H9 (cell line): Measurements from ENCODE around the gene SBK3. TPM values are rescaled to one million over a fixed set of nuclear protein-coding genes. Genes with fewer than 3 reads are reported as not detected.
A peak's percentile ranks its signal among the peaks of the same experiment; 100 is the strongest.

Experiments used
- DNase-seq: peaks from one replicate; pipeline ENCODE4 v3.0.0-alpha.2; 2017
- H2AFZ ChIP-seq: one replicate; pipeline ENCODE4 v1.6.1; 2013; ENCODE audit warnings: mild to moderate bottlenecking, low read length, control low read depth, moderate library complexity
- H2AK5ac ChIP-seq: 2 replicates; pipeline ENCODE4 v1.6.1; 2013; ENCODE audit warnings: low read length, control low read depth, mixed read lengths; ENCODE audit not compliant: insufficient read length
- H2BK120ac ChIP-seq: one replicate; pipeline ENCODE4 v1.6.1; 2013; ENCODE audit warnings: low read depth, mild to moderate bottlenecking, low read length, control low read depth, inconsistent platforms; ENCODE audit not compliant: poor library complexity, severe bottlenecking
- H2BK12ac ChIP-seq: 2 replicates; pipeline ENCODE4 v1.6.1; 2013; ENCODE audit warnings: low read length, control low read depth, mixed read lengths, low read depth; ENCODE audit not compliant: insufficient read length
- H2BK15ac ChIP-seq: 2 replicates; pipeline ENCODE4 v1.6.1; 2013; ENCODE audit warnings: low read depth, low read length, control low read depth
- H2BK20ac ChIP-seq: one replicate; pipeline ENCODE4 v1.6.1; 2013; ENCODE audit warnings: low read depth, mild to moderate bottlenecking, low read length, control low read depth, inconsistent platforms; ENCODE audit not compliant: poor library complexity, severe bottlenecking
- H2BK5ac ChIP-seq: 2 replicates; pipeline ENCODE4 v1.6.1; 2013; ENCODE audit warnings: low read length, control low read depth, mixed read lengths; ENCODE audit not compliant: insufficient read length
- H3K14ac ChIP-seq: 2 replicates; pipeline ENCODE4 v1.6.1; 2013; ENCODE audit warnings: low read length, control low read depth; ENCODE audit not compliant: insufficient read depth
- H3K18ac ChIP-seq: 2 replicates; pipeline ENCODE4 v1.6.1; 2013; ENCODE audit warnings: low read depth, mild to moderate bottlenecking, mixed read lengths, low read length, control low read depth; ENCODE audit not compliant: insufficient read length
- H3K23ac ChIP-seq: 2 replicates; pipeline ENCODE4 v1.6.1; 2013; ENCODE audit warnings: low read length, control low read depth, mixed read lengths, low read depth; ENCODE audit not compliant: insufficient read length
- H3K23me2 ChIP-seq: 2 replicates; pipeline ENCODE4 v1.6.1; 2013; ENCODE audit warnings: low read depth, mild to moderate bottlenecking, mixed read lengths, low read length, control low read depth; ENCODE audit not compliant: insufficient read length, poor library complexity, severe bottlenecking
- H3K27ac ChIP-seq: 2 replicates; pipeline ENCODE4 v1.5.1; 2013; ENCODE audit warnings: low read length, control low read depth, mixed read lengths, low read depth; ENCODE audit not compliant: insufficient read length
- H3K27me3 ChIP-seq: 2 replicates; pipeline ENCODE4 v1.6.1; 2013; ENCODE audit warnings: low read length, control low read depth, inconsistent platforms; ENCODE audit not compliant: insufficient read depth
- H3K4ac ChIP-seq: 2 replicates; pipeline ENCODE4 v1.6.1; 2013; ENCODE audit warnings: low read depth, mild to moderate bottlenecking, control low read depth, inconsistent platforms, low read length, moderate library complexity
- H3K4me1 ChIP-seq: 2 replicates; pipeline ENCODE4 v1.6.1; 2013; ENCODE audit warnings: low read length, control low read depth, inconsistent platforms; ENCODE audit not compliant: insufficient read depth
- H3K4me2 ChIP-seq: 2 replicates; pipeline ENCODE4 v1.6.1; 2013; ENCODE audit warnings: low read length, control low read depth, mixed read lengths; ENCODE audit not compliant: insufficient read length, insufficient read depth
- H3K56ac ChIP-seq: 2 replicates; pipeline ENCODE4 v1.6.1; 2013; ENCODE audit warnings: low read depth, mild to moderate bottlenecking, mixed read lengths, low read length, control low read depth; ENCODE audit not compliant: insufficient read length
- H3K79me1 ChIP-seq: 2 replicates; pipeline ENCODE4 v1.6.1; 2013; ENCODE audit warnings: low read depth, mild to moderate bottlenecking, moderate library complexity, low read length, control low read depth, inconsistent platforms; ENCODE audit not compliant: insufficient read depth, poor library complexity, severe bottlenecking
- H3K79me2 ChIP-seq: 2 replicates; pipeline ENCODE4 v1.6.1; 2013; ENCODE audit warnings: low read length, control low read depth, inconsistent platforms; ENCODE audit not compliant: insufficient read depth
- H3K9ac ChIP-seq: 2 replicates; pipeline ENCODE4 v1.6.1; 2013; ENCODE audit warnings: low read length, control low read depth, mixed read lengths; ENCODE audit not compliant: insufficient read length; ENCODE audit errors: extremely low read depth
- H3K9me3 ChIP-seq: one replicate; pipeline ENCODE4 v1.6.1; 2013; ENCODE audit warnings: low read depth, low read length, inconsistent platforms; ENCODE audit not compliant: control insufficient read depth
- H3T11ph ChIP-seq: one replicate; pipeline ENCODE4 v1.6.1; 2013; ENCODE audit warnings: mild to moderate bottlenecking, low read length, control low read depth, inconsistent platforms
- H4K20me1 ChIP-seq: one replicate; pipeline ENCODE4 v1.6.1; 2013; ENCODE audit not compliant: control insufficient read depth, insufficient read length, insufficient read depth
- H4K5ac ChIP-seq: 2 replicates; pipeline ENCODE4 v1.6.1; 2013; ENCODE audit warnings: low read depth, mild to moderate bottlenecking, mixed read lengths, low read length, control low read depth; ENCODE audit not compliant: insufficient read length
- H4K8ac ChIP-seq: replicated peaks from 2 replicates; pipeline ENCODE4 v1.6.1; 2013; ENCODE audit warnings: low read length, control low read depth, mixed read lengths, low read depth; ENCODE audit not compliant: insufficient read length
- H4K91ac ChIP-seq: 2 replicates; pipeline ENCODE4 v1.6.1; 2013; ENCODE audit warnings: low read depth, mild to moderate bottlenecking, moderate library complexity, mixed read lengths, low read length, control low read depth; ENCODE audit not compliant: insufficient read length
- H3K27ac Mint-ChIP-seq, 3 experiments: 2 replicates in 2 of 3; 3 replicates in 1 of 3; pipeline ENCODE4 v1.8.0; 2020 to 2021; ENCODE audit warnings: mixed read lengths in 3 of 3, mild to moderate bottlenecking in 1 of 3, moderate library complexity in 1 of 3
- H3K27me3 Mint-ChIP-seq: 2 replicates; pipeline ENCODE4 v1.8.0; 2021; ENCODE audit warnings: low read depth, mild to moderate bottlenecking, moderate library complexity, mixed read lengths
- H3K36me3 Mint-ChIP-seq, 3 experiments: 2 replicates in 2 of 3; 3 replicates in 1 of 3; pipeline ENCODE4 v1.8.0; 2020 to 2021; ENCODE audit warnings: low read depth in 3 of 3, mixed read lengths in 3 of 3; ENCODE audit not compliant: insufficient read depth in 1 of 3
- H3K4me1 Mint-ChIP-seq, 2 experiments: 2 replicates each; pipeline ENCODE4 v1.8.0; 2020; ENCODE audit warnings: mixed read lengths in 2 of 2
- H3K4me3 Mint-ChIP-seq, 2 experiments: 2 replicates in 1 of 2; 3 replicates in 1 of 2; pipeline ENCODE4 v1.8.0; 2020 to 2021; ENCODE audit warnings: mild to moderate bottlenecking in 2 of 2, mixed read lengths in 2 of 2, moderate library complexity in 1 of 2
- H3K9me3 Mint-ChIP-seq, 2 experiments: 2 replicates in 1 of 2; 3 replicates in 1 of 2; pipeline ENCODE4 v1.8.0; 2020; ENCODE audit warnings: mild to moderate bottlenecking in 2 of 2, mixed read lengths in 2 of 2, moderate library complexity in 1 of 2
- CTCF ChIP-seq: fragments of 200-600 bp; sonication (generic); conservative IDR thresholded peaks from 3 replicates; pipeline ENCODE4 v1.8.0; 2021; ENCODE audit warnings: antibody characterized with exemption, mild to moderate bottlenecking
- WGBS: extraction: QIAGEN DNeasy Blood & Tissue Kit; methylation state at CpG from one replicate; pipeline ENCODE4 v1.1.7; 2013; ENCODE audit warnings: missing lambda C conversion rate, low lambda C conversion rate, mixed read lengths; ENCODE audit not compliant: insufficient read length; ENCODE audit errors: extremely low coverage; 5-methylcytosine and 5-hydroxymethylcytosine counted together
- total RNA-seq: library from RNA; stranded (reverse); gene quantifications from 2 replicates; pipeline ENCODE4 v1.2.1, GENCODE V29; 2021

The SBK3 gene
- total RNA-seq, 1 experiment from 2014 or later = 0.70 TPM

DNA sequence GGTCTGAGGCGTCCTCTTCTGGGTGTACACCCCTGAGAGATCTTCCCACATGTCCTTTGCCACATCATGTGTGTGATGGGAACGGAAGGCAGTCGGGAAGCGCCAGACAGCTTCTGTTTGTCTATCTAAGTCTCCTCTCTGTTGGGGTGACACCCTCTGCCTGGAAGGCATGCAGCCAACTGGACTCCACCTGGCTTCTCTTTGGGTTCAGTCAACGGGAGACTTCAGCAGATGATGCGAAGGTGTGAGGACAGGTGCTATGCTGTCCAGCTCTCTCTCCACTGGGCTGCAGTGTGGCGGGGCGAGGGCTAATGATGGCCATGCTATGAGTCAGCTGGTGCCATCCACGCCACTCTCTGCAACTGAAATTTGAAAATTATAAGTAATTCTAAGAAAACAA, 14.3 kb upstream of the SBK3 start:
- no peak for DNase-seq
- no peak overlapping the region for H3K9ac ChIP-seq
- Mint-ChIP-seq H3K9me3 (no peaks in the 10 kb centered on the region; a peak in 1 of 5 replicates), H3K27me3 (peaks cover 23% of the 10 kb centered on the region), H3K36me3 (no peaks in the 10 kb centered on the region), H3K4me3 (no peak overlapping the region), H3K4me1 (peaks cover 5 to 14% of the 10 kb centered on the region in 2 experiments), H3K27ac (0 out of 7 replicates have a peak overlapping the region, but pooled peaks of 1 of the 3 experiments have one; percentile 31)
- no peaks in the 10 kb centered on the region for H3K79me2 ChIP-seq
- H2BK120ac ChIP-seq = no peak overlapping the region
- H2BK15ac ChIP-seq = no peak overlapping the region
- H4K5ac ChIP-seq = no peak overlapping the region
- H3K18ac ChIP-seq = no peak overlapping the region
- H3K4me1 ChIP-seq = no peaks in the 10 kb centered on the region
- H4K8ac ChIP-seq = no peak overlapping the region
- no peaks in the 10 kb centered on the region for H4K20me1 ChIP-seq
- H3K9me3 ChIP-seq = no peaks in the 10 kb centered on the region
- no peak overlapping the region for H3K4ac ChIP-seq
- no peaks in the 10 kb centered on the region for H3K27me3 ChIP-seq
- TF ChIP-seq CTCF = no peak
- no peak overlapping the region for H2AFZ ChIP-seq
- H2BK5ac ChIP-seq = no peak overlapping the region
- no peak overlapping the region for H2BK12ac ChIP-seq
- no peak overlapping the region for H2AK5ac ChIP-seq
- H3K56ac ChIP-seq = no peak overlapping the region
- no peak overlapping the region for H2BK20ac ChIP-seq
- no peak overlapping the region for H3K4me2 ChIP-seq
- H4K91ac ChIP-seq = no peak overlapping the region
- no peaks in the 10 kb centered on the region for H3K79me1 ChIP-seq
- H3K23ac ChIP-seq = no peak overlapping the region
- H3K23me2 ChIP-seq = no peaks in the 10 kb centered on the region
- H3K27ac ChIP-seq = no peak overlapping the region
- H3T11ph ChIP-seq = no peak overlapping the region
- WGBS = no CpG with 5 or more reads among the region's 9 CpGs
- H3K14ac ChIP-seq = no peak overlapping the region
